GM23338 (cell line): ENCODE results near the gene PPM1F.

Source experiments
- CTCF ChIP-seq, 2 experiments: fragments of 200-600 bp in 1 of 2; sonication (generic) in 1 of 2; conservative IDR thresholded peaks; 2 replicates each; pipeline versions ENCODE4 v1.5.1 to v1.6.1; 2016 to 2017; ENCODE audit warnings: antibody characterized with exemption in 2 of 2, low read depth in 2 of 2, mild to moderate bottlenecking in 2 of 2, moderate library complexity in 1 of 2
- ETS1 ChIP-seq: IDR thresholded peaks from 2 replicates; pipeline ENCODE4 v1.6.1; 2016; ENCODE audit warnings: antibody characterized with exemption
- POLR2AphosphoS5 ChIP-seq: IDR thresholded peaks from 2 replicates; pipeline ENCODE4 v1.6.1; 2016; ENCODE audit warnings: antibody characterized with exemption, low read depth

GRCh38 chr22:21904250-21904789 is 48.3 kb downstream of the PPM1F start:
- TF ChIP-seq CTCF (conservative IDR thresholded peaks at IDR 0.05; ENCODE audit: low read depth in 2 of 2) (no peak), POLR2AphosphoS5 (no peak), ETS1 (no peak)
